NCI-H2029 (cell line): ENCODE results near the gene GSAP.
"Not testable (repeated sequence)": the region's sequence is repeated elsewhere in the genome, so short reads cannot be mapped to it uniquely, and the experiment has no call there.

ENCODE experiments used
- DNase-seq: peaks from one replicate; lab custom pipeline; 2025; lab: John Stamatoyannopoulos, UW

GSAP gene

DNA sequence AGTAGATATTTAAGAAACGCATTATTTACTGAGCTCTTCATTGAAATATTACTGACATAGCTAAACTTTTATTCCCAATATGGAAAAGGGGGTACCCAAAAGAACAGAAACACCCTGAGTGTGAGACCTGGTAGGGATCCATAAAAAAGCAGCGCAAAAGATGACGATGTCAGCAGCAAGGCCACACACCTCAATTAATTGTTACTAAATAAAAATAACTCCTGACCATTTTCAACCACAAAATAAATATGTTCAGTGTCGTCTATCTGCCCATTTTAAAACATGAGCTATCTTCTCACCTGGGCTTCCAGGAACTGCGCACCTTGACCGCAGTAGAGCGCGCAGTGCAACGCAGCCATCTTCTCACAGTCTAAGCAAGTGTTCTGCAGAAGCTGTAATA, 61.2 kb downstream of the GSAP start:
- DNase-seq, result no peak

DNA sequence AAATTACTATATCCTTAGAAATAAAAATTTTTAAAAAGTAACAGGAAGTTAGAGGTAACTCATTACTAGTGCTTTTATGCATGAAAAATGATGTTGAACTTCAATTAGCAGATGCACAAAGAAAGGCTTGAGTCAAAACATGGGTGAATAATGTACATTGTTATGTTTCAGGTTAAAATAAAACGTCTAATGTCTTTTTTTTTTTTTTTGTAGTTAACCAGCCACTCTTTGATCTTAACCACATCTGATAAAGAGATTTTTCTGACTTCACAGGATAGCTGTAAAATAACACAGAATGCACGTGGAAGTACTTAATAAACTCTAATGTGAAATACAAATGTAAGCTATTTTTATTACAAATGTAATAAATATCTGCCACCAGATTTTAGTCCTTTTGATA, 61.7 kb downstream of the GSAP start:
- DNase-seq, result no peak

DNA sequence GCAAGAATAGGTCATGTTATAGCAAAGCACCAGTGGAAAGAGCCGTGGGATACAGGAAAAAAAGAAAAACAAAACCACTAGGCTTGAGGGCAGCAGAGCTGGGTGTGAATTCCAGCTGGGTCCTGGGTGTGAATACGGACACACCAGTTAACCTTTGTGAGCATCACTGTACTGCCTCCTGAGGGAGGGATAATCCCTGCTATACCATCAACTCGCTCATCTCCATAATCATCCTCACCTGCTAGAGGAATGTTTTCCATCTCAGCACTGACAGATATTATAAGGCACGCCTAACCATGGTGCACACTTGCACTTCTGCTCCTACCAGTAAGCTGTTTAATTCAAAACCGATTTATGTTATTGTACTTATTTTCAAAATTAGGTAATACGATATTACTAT, 62.2 kb downstream of the GSAP start:
- DNase-seq, result no peak

DNA sequence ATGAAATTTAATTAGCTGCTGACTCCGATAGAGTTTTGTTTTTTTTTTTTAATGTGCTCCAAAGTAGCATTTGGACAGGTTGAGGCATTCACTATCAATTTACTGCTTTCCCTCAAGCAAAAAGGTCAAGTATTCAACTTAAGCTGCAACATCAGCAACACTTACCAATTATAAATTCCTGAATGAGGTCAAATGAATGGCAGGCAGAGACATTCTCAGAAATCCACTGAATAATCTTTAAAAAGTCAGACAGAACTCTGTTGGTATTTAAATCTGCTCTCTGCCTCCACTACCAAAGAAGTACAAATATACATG, 62.8 kb downstream of the GSAP start:
- no peak for DNase-seq

DNA sequence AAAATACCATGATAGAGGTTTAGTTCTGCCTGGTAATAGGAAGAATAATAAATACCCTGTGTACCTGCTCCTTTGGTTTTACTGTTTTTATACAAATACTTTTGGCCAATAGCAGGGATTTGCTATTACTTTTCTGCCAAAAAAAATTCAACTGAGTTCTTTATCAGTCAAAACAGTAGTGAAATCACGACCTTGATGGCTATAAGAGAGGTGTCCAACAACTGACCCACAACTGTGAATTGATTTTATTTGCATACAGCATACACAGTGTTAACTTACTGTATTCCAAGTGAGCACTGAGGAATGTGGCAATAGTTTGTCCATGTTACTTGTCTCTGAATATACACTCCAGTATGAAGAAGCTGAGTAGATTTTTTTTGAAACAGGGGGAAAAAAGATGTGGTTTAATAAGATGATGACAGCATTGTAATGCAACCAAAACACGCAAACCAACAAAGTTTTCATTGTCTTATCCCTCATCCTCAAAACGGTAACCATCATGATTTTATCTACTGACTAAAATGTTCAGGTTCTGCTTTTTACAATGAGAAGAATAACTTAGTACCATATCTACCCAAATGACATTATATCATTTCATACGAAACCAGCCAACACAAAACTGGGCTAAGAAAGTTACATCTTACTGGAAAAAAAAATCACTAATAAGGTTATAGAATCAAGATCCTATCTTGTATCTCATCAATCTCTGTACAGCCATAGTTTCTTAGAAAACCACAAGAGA, 63.3 kb downstream of the GSAP start:
- no peak for DNase-seq

DNA sequence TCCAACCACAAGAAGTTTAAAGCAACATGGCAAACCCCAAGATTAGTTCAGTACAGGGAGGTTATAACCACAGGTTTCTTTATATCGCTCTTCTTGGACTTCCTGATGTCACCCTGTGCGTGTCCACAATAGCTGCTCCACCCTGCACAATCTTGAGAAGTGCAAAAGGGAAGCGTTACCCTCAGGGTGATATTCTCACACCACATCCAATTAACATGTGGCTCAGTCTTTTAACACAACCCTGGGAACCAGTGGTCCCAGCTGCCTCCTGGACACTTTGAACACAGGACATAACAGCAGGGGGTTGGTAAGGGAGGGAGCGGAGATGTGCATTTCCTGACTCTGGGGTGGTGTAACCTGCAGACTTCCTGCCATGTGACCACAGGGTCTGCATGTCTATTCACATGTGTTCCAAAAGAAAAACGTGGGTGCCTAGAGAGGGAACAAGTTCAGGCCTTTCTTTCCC, 64.6 kb downstream of the GSAP start:
- no peak for DNase-seq

DNA sequence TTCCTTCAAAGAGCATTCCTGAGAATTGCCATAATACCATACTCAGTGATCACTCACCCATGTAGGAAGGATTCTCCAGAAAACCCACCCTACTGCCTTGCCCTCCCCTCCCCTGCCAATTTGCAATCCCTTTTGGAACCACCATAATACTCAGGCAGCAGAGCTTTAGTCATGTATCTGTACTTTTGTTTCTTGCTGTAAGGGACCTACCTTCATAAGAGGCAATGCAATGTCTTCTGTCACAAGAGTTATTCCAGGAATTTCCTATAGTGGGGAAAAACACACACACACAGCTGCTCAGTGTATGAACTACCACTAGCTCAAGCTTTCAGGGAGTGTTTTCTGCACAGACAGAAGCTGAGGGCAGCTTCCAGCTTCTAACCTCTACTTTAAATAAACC, 67.0 kb downstream of the GSAP start:
- DNase-seq, result no peak

DNA sequence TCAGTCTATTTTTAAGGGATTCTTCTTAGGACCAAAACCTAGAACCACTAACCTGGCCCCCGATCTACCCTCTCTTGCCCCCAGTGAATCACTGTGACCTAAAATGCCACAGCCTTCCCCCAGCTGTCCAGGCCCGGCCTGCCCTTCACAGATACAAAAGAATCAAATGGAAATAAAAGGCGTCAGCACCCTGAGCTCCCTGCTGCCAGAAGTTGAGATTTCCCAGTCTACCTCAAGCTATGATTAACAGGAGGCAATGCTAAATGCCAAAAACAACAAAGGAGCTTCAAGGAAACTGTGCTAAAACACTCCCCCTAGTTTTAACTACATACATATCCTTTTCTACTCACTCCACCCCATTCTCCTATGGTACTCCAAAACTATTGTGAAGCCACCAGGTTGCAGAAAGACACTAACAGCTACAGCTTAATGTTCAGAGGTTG, 67.8 kb downstream of the GSAP start:
- DNase-seq, result no peak

DNA sequence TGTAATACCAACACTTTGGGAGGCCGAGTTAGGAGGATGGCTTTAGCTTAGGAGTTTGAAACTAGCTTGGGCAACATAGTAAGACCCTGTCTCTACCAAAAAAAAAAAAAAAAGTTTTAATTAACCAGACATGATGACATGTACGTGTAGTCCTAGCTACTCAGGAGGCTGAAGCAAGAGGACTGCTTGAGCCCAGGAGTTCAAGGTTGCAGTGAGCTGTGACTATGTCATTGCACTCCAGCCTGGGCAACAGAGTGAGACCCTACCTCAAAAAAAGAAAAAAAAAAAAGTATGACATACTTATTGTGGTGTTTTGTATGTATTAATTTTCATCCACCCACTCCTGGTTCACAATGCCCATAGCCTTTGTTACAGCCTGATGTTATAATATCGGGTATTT, 69.7 kb downstream of the GSAP start:
- DNase-seq, result no peak

DNA sequence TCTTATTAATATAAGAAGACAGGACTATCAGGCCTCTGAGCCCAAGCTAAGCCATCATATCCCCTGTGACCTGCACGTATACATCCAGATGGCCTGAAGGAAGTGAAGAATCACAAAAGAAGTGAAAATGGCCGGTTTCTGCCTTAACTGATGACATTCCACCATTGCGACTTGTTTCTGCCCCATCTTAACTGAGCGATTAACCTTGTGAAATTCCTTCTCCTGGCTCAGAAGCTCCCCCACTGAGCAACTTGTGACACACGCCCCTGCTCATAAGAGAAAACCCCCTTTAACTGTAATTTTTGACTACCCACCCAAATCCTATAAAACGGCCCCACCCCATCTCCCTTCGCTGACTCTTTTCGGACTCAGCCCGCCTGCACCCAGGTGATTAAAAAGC, 70.7 kb downstream of the GSAP start:
- DNase-seq, result not testable (repeated sequence)

DNA sequence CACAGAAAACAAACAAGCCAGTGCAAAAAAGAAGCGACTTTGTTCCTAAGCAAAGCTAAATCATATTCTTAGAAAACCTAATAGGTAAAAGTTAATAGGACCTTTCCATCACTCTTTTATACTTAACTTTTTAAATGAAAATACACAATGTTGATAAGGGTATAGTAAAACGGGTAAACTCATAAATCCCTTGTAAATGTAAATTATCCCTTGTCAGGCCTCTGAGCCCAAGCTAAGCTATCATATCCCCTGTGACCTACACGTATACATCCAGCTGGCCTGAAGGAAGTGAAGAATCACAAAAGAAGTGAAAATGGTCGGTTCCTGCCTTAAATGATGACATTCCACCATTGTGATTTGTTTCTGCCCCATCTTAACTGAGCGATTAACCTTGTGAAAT, 76.4 kb downstream of the GSAP start:
- no peak for DNase-seq

DNA sequence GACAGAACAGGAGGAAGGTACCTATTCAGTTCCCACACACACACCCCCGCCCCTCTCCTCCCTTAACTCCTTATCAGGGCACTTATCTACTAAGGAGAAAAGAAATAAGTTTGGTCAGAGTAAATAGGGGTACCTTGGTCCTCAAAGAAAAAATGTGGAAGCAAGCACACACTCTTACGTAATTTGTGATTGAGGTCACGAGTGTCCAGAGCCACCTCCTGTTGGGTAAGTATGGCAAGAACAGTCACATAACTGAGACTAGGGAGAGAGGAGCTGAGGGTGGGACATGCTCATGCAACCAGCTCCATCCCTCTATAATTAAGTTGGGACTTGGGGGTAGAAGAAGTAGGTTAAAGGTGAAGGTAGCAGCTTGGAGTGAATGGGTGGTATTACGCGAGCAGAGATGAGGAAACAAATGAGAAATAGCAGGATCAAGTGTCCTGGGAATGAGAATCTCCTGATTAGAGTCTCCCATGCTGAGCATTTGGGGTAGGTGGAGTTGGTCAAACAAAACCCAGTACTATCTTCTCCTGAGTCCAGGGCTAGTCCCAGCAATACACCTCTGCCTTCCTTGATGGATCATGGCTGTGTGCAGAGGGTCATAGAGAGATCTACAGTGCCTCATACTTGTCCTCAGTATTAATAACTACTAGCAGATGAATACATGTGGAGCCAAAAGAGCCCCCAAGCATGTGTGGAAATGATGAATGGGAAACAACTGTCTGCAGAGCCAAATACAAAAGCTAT, 77.1 kb downstream of the GSAP start:
- DNase-seq, result no peak

DNA sequence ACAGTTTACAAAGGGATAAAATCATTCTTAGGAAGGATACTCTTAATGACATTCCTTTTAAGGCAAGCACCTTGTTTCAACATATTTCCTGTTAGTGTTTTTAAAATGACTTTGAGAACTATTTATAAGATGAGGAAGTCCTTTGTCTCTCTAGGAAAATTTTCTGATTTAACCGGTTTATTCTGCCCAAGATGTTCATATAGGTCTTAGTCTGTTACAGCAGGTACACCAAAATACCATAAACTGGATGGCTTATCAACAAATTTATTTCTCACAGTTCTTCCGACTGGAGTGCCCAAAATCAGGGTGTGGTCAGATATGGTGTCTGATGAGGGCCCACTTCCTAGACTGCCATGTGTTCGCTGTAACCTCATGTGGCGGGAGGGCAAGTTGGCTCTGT, 77.9 kb downstream of the GSAP start:
- DNase-seq, result no peak

DNA sequence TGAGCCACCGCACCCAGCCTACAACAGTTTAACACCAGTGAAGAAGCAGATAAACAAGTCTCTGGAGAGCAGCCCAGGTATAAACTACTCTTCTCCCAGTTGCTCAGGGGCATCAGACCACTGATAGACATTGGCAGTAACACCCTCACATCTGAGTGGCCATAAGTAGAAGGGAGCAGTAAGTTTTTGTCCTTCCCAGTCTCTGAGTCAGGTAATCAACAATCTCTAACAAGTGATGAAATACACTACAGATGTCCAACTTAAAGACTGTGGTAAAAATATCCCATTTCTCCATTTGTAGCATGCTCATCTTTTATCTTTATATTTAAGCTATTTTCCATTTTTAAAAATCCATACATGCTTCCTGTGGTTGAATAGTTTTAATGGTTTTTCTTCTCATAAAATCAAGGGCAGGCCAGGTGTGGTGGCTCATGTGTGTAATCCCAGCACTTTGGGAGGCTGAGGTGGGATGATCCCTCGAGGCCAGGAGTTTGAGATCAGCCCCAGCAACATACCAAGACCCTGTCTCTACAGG, 78.6 kb downstream of the GSAP start:
- DNase-seq, result no peak

DNA sequence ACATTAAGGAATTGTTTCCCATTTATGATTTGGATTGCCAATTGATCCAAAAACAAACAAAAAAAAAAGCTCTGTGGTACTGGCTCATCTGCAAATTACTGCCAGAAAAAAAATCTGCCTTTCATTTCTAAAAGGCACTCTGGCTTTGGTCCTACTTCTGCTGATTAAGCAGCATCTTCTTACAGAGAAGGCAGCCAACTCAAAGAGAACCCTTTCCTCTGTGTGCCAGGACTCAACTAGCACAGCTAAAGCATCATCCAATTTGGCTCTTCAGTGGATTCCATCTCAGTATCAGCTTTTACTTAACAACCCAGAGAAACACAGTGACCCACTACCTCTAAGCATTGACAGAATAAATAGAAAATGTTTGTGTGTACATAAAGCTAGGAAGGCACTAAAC, 80.6 kb downstream of the GSAP start:
- no peak for DNase-seq

DNA sequence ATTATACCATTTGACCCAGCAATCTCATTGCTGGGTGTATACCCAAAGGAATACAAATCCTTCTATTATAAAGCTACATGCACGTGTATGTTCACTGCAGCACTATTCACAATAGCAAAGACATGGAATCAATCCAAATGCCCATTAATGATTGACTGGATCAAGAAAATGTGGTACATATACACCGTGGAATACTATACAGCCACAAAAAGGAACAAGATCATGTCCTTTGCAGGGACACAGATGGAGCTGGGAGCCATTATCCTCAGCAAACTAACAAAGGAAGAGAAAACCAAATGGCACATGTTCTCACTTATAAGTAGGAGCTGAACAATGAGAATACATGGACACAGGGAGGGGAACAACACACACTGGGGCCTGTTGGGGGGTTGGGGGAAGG, 82.1 kb downstream of the GSAP start:
- not testable (repeated sequence) for DNase-seq

DNA sequence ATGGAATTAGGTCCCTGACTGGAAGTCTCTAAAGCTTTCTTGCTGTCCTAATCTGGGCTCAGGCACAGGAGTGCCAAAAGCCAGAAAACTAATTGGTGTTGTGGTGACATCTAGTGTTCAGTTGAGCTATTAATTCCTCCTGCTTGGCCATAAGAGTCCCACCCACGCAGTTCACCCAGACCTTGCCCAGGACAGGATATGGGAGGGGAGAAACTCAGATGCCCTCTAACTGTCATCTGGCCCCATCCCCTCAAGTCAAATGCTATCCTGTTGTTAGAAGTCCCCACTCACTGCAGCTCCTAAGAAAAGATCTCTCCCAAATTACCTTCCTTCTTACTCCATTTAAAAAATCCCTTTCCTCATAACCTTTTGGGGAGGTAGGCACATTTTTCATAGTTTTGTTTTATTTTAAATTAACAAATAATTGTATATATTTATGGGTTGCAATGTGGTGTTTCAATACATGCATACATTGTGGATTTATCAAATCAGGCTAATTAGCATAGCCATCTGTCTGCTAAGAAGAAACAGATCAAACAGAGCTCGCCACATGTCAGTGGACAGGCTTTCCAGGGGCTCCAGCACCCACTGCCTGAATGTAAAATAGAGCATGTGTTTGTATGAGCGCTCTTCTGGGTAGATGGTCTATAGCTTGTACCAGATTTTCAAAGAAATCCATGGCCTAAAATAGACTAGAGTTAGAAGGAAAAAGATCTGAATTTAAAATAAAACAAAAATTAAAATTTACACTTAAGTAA, 84.0 kb downstream of the GSAP start:
- DNase-seq, result peak; percentile 40

DNA sequence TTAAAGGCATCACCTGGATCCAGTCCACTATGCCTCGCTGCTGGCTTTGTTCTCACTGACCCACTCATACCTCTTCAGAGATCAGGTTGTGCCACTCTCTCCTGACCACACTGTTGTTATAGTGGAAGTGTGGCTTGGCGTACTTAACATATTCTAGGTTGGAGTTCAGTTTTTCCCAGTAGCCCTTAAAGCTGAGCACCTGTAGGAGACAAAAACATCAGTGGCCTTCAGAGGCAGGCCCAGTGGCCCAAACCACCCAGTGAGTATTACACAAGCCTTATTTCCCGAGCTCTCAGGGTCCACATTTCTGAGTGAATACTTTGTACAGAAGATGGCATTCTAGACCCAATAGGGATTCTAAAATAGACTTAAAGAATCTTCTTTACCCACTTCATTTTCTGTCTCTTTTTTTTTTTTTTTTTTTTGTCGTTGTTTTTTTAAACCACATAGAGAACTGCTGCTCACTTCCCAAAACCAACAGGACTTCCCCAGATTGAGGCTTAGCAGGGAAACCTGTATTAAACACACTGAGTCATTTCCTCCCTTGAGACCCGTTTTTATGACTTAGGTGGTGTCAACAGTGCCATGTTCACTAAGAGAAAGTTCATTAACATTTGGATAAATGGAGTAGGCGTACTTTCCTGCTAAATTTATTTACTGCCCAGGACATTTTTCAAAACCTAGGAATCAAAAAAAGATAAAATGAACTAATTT, 85.8 kb downstream of the GSAP start:
- DNase-seq, result peak; percentile 68

DNA sequence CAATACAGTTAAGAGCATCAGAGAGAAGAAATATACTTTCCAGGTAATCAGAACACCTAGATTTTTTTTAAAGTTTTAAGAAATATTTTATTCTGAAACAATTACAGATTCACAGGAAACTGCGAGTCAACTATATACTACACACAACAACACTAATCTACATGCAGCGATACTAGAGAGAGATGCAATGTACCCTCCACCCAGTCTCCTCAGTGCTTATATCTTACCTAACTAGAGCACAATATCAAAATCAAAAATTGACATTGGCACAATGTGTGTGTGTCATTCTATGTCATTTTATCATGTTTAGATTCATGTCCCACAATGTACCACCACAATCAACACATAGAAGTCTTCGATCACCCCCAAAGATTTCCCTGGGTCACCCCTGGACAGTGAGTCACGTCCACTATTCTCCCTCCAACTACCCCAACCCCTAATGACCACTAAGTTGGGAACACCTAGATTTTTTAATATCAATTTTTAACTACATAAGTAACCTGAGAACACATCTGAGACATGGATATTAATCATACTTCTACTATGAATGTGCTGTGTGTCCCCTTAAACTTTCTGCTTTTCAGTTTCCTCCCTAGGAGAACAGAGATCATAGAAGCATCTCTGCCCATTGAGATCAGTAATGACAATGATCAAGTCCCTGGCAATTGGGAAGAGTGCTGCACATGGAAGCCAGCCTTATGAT, 86.5 kb downstream of the GSAP start:
- DNase-seq, result no peak

DNA sequence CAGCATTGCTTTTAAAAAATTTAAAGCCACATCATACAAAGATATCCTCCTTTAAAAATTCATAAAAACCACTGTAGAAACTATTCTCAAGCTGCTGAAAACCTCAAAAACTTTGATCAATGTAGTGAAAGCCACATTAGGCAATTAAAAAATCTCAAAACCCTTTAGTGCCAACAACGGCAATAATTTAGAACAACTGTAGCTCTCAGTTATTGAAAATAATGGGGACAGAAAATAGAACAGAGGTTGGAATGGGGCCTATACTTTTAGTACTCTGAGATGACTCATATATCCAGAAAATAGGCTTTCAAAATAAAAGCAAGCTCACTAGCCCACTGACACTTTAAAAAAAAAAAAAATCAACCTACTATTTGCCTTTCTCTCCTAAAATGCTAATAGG, 87.5 kb downstream of the GSAP start:
- DNase-seq, result no peak

DNA sequence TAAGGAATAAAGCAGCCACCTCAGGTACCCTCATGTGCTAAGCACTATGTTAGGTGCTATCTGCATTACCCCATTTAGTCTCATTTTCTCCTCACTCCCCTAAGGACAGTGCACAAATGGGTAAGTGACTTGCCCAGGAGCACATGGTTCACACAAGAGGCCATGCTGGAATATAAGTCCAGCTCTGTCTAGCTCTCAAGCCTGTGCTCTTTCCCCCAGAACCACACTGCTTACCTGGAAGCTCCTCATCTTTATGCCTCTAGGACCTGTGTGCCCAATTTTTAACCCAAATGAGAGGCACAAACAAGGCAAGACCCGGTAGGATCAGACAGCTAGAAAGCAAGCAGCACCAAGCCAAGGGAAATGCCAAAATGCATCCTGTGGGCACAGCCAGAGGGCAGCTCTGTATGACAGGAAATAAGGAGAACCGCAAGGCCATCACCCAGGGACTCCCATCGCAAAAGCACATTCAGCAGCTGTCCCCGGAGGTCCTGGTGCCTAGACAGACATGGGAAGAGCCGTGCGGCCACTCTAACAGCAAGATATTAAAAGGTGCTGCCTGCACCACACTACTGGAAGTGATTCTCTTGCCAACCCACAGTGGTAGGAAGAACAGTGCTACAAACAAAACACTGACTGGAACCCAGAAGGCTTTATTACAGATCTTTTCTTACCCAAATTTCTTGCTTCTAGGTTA, 88.1 kb downstream of the GSAP start:
- DNase-seq, result no peak
